Measurements from ENCODE around the gene MYO1G. TPM values are rescaled to one million over a fixed set of nuclear protein-coding genes. Genes with fewer than 3 reads are reported as not detected.
"Not testable (repeated sequence)": the region's sequence is repeated elsewhere in the genome, so short reads cannot be mapped to it uniquely, and the experiment has no call there.

The MYO1G gene
- total RNA-seq, 1 donor from 2014 or later = 1.0 TPM

DNA sequence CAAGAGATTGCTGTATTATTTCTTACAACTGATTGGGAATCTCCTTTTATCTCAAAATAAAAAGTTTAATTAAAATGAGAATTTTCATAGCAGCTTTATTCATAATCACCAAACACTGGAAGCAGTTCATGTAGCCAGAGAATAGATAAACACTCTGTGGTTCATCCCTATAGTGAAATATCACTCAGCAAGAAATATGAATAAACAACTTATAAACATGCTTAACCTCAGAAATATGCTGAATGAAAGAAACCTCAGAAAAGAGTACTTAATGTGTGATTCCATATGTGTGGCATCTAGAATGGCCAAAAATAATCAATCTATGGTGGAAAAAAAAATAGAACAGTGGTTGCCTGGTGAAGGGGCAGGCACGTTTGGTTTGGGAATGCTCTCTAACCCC lies 33.3 kb downstream of the MYO1G start:
- ATAC-seq (no peak), DNase-seq (ENCODE audit: low spot score) (no peak)

DNA sequence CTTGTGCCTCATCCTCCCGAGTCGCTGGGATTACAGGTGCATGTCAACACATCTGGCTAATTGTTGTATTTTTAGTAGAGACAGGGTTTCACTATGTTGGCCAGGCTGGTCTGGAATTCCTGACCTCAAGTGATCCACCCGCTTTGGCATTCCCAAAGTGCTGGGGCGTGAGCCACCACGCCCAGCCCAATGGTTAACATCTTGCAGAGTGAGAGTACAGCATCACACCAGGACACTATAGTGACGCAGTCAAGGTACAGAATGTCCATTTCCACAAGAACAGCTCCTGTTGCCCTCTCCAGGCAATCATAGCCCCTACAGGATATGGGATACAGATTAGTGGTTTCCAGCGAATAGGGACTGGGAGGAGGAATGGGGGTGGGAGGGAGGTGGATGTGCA lies 34.0 kb downstream of the MYO1G start:
- no peak for DNase-seq (ENCODE audit: low spot score)
- no peak for ATAC-seq

DNA sequence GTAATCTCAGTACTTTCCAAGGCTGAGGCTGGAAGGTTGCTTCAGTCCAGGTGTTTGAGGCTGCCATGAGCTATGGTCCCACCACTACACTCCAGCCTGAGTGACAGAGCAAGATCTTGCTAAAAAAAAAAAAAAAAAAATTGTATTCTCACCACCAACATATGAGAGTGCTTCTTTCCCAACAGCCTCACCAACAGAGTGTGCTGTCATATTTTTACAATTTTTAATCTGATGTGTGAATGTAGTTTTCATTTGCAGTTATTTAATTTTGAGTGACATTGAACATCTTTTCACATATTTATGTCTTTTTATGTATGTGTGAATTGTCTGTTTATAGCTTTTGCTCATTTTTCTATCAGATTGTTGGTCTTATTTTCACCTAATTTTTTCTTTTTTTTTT lies 35.2 kb downstream of the MYO1G start:
- no peak for DNase-seq (ENCODE audit: low spot score)
- no peak for ATAC-seq

DNA sequence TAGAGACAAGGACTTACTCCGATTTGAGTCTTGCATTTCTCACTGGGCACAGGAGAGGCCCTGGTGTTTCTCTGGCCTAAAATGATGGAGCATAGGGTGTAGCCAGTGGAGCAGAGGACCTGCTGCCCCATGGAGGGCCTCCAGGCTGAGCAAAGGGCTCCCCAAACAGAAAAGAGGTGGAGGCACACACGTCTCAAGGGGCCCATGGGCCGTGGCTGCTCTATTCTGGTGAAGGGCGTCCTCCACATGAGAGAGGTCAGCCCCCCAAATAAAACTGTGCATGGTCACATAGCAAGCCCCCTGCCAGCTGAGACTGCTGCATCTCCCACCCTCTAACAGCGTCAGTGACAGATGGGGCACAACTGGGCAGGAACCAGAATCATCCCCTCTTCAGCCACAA lies 41.4 kb downstream of the MYO1G start:
- ATAC-seq = no peak

DNA sequence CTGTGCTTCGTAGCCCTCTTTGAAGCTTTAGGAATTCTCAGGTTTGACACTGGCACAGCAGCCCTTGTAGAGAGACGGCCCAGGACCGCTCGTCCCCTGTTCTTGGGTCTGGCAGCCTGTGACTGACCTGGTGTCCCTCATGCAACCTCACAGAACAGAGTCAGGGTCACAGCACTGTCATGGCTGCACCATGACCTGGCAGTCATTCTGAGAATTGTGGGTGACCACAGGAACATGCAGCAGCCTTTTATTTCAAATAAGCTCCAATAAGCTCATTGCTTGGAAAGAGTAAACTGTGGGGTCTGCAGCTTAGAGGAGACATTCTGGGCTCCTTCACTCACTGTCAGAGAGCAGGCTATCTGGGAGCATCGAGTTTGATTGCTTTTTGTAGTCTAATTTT lies 42.5 kb downstream of the MYO1G start:
- ATAC-seq (no peak), DNase-seq (ENCODE audit: low spot score) (no peak)

More for the DNA sequence above, 41.4 kb downstream of the MYO1G start:
- no peak for DNase-seq (ENCODE audit: low spot score)

DNA sequence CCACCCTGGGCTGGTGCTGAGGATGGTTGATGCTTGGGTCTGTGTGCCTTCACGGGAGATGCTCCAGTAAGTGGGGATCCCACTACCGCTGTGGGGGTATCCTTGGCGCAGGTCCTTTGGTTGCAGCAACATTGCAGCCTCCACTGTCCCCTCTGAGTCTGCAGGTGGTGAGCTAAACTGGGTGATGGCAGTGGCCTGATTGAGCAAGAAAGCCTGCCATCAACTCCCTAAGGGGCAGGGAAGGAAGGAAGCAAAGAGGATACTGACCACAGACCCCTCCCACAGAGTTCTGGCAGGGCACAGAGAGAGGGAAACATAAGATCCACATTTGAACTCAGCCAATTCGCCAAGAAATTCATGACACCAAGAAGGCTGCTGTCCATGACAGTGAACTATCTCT lies 43.2 kb downstream of the MYO1G start:
- DNase-seq (ENCODE audit: low spot score) = no peak
- ATAC-seq = no peak

DNA sequence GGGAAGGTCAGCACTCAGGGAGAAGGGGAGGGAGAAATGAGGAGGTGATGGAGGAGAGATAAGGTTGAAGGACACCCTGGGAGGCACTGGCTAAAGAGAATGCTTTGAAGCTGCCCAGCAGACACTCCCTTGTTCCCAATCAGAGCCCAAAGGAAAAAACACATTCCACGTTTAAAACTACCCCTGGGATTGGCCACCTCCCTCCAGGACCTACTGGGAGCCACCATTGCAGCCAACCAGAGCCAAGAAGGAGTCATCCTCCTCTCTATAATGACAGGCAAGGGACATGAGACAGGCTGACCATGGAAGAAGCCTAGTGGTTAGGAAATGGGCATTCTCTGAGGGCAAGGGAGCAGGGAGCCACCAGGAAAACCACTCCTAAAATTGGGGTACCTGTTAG lies 43.8 kb downstream of the MYO1G start:
- DNase-seq (ENCODE audit: low spot score) (no peak), ATAC-seq (no peak)

DNA sequence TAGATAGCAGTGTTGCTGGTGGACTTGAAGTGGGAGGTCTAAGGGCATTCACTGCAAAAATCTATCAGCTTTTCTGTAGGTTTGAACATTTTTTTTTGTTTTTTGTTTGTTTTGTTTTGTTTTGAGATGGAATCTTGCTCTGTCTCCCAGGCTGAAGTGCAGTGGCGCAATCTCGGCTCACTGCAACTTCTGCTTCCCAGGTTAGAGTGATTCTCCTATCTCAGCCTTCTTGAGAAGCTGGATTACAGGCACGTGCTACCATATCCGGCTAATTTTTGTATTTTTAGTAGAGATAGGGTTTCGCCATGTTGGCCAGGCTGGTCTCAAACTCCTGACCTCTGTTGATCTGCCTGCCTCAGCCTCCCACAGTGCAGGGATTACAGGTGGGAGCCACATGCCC lies 44.3 kb downstream of the MYO1G start:
- ATAC-seq = not testable (repeated sequence)

DNA sequence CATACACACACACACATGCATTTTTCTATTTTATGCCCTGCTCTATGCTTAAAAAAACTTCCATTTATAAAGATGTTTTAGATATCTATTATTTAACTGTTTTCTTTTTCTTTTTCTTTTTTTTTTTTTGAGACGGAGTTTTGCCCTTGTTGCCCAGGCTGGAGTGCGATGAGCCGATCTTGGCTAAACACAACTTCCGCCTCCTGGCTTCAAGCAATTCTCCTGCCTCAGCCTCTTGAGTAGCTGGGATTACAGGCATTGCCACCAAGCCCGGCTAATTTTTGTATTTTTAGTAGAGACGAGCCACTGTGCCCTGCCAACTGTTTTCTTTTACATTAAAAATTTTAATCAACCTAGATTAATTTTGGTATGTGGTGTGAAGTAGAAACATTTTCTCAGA lies 47.9 kb downstream of the MYO1G start:
- ATAC-seq (no peak), DNase-seq (ENCODE audit: low spot score) (no peak)

More for the DNA sequence above, 44.3 kb downstream of the MYO1G start:
- not testable (repeated sequence) for DNase-seq (ENCODE audit: low spot score)

DNA sequence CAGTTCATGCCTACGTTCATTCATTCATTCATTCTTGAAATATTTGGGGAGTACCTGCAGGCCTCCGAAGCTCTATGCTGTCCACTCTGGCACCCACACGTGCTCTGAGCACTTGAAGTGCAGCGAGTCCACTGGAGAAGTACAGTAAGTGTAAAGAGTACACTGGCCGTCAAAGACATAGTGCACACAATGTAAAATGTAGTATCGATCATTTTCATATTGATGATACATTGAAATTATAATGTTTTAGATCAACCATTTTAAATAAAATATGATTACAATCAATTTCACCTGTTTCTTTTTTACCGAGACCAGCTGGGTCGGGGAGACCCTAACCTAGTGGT lies 56.5 kb downstream of the MYO1G start:
- DNase-seq (ENCODE audit: low spot score) (no peak), ATAC-seq (peak; percentile 12)

DNA sequence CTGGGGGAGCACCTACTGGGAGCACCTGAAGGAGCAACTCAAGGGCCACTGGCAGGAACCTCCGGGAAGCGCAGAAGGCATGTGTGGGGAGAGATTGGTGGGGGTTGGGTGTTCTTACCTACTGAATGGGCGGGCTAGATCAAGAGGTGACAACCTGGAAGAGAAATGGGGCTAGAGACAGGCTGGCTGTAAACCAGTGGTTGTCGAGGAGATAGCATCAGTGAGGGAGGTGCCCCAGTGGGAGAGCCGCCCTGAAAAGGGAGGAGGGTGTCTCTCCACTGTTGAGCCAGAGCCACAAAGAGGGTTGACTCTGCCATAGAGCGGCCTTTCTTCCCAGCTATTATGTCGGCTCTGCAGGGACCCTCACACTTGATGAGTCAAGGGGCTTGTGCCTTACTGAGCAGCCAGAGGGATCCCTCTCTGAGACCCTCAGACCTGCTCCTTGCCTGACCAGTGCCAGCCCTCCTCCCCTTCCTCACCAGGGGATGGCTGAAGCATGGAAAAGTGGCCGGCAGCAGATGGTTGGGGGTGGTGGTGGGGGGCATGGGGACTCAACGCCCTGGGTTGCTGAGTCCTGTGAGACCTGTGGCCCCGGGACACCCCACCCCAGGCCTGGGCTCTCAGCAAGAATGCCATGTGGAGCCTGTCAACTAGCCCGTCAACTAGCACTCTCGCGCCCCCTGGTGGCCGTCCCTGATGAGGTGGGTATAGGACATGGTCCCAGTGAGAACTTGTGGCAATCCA lies 57.0 kb downstream of the MYO1G start:
- DNase-seq (ENCODE audit: low spot score) (peak; percentile 89), ATAC-seq (peak; percentile 100)

DNA sequence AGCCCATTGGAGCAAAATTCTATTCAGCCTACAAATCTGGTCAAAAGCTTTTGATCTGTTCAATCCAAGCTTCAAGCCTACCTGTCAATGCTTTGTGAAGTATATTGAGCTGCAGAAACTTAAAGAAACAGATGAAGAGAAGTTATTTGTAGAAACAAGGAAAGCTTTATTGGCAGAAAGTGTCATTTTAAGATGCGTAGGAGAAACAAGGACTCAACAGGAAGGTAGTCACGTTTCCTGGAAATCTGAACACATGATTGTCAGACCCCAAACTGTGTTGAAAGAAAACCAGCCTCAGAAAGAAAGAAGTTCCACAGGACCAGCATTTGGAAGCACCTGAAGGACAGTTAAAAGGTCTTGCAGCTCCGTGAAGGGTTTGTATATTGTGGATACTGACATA lies 58.7 kb downstream of the MYO1G start:
- no peak for DNase-seq (ENCODE audit: low spot score)
- no peak for ATAC-seq

DNA sequence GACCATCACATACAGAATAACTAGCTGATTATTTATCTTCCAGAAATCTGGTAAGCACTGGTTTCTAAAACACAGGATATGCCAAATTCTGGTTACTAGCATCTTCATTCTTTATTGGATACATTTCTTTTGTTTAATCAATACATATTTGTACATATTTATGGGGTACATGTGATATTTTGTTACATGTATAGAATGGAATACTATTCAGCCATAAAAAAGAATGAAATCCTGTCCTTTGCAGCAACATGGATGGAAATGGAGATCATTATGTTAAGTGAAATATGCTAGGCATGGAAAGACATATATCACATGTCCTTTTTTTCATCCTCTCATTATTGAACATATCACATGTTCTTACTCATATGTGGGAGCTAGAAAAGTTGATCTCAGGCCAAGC lies 60.8 kb downstream of the MYO1G start:
- DNase-seq (ENCODE audit: low spot score) (no peak), ATAC-seq (no peak)

DNA sequence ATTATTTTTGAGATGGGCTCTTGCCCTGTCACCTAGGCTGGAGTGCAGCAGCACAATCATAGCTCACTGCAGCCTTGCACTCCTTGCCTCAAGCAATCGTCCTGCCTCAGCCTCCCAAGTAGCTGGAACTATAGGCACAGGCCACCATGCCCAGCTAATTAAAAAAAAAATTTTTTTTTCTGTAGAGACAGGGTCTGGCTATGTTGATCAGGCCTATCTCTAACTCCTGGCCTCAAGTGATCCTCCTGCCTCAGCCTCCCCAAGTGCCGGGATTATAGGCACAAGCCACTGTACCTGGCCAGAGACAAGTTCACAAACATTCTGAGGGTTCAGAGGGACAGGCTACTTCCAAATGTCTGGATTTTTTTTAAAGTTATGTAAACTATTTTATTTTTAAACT lies 61.4 kb downstream of the MYO1G start:
- ATAC-seq (no peak), DNase-seq (ENCODE audit: low spot score) (no peak)

DNA sequence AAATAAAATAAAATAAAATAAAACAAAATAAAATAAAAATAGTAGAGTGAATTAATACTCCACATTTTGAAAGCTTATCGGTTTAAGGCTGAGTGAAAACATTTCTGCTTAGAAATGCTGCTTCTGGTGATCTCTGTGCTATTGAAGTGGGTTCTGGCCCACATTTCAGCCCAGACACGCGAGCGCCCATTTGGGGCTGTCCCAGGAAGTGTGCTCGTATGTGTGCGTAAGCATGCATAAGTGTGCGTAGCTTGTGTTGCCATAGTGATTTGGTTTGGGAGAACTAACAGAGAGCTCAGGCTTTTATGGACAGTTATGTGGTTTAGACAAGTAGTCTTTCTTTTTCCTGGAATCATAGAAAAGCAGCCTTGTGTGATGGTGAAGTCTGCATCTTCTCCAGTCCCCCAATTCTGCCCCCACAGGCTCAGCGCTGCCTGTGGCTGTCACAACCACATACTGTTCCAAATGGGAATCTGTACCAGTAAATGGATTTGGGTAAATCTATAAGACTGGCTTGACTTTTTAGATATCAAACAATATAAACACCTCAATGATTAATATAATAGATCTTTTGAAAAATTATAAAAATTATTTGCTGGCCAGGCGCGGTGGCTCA lies 63.7 kb downstream of the MYO1G start:
- ATAC-seq (no peak), DNase-seq (ENCODE audit: low spot score) (no peak)

DNA sequence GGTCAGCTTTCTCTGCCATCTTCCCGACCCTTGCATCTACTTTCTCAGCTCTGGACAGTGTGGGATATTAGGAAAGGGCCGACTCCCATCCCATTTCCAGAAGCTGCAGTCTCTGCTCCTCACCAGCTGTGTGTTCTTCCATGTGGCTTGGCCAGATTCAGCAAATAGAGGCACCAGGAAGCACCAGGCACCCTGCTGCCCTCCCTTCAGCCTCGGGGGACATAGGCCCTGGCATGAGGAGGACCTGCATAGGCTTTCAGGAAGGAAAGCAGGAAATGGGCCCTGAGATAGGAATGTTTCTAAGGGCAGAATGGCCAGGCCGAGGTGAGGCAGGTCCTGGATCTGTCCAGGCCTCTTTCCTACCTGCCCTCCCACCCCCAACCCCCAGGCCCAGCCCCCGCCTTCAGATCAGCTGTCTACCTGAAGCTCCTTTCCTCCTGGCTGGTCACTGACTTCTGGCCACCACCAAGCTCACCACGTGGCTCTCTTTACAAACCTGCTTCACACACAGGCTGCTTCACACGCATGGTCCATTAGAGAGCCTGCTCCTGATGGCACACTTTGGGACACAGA lies 66.0 kb downstream of the MYO1G start:
- DNase-seq (ENCODE audit: low spot score) (no peak), ATAC-seq (no peak)

Other genes with a start within 250 kb of the MYO1G start
- gene ZMIZ2, start 230.2 kb downstream of the MYO1G start, total RNA-seq = 37.5 TPM
- gene PPIA, start 182.3 kb downstream of the MYO1G start, total RNA-seq = 532 TPM
- gene H2AZ2, start 130.9 kb downstream of the MYO1G start, total RNA-seq = 64.6 TPM
- 5.0 TPM for gene PURB, start 93.5 kb downstream of the MYO1G start, total RNA-seq
- 44.8 TPM for gene CCM2, start 21.2 kb upstream of the MYO1G start, total RNA-seq
- gene NACAD, start 110.0 kb upstream of the MYO1G start, total RNA-seq = 0.05 TPM
- 40.2 TPM for gene TBRG4, start 132.7 kb upstream of the MYO1G start, total RNA-seq
- gene RAMP3, start 178.8 kb upstream of the MYO1G start, total RNA-seq = 5.8 TPM

Measured in left lobe of liver (tissue), 2 donors.